Adrenal gland (tissue), 5 donors: ENCODE data around the gene ARMC9.

Source experiments
- POLR2A ChIP-seq, 2 donors: fragments of 450-650 bp; IDR thresholded peaks; one replicate each; pipeline ENCODE4 v1.6.1; 2017; ENCODE audit warnings: antibody characterized with exemption in 2 of 2, mild to moderate bottlenecking in 2 of 2, moderate library complexity in 1 of 2
- TF ChIP-seq, protein P1 (sequence below), 6 experiments: fragments of 450-650 bp in 4 of 6; fragments of 200-600 bp in 2 of 6; sonication (generic) in 1 of 6; IDR thresholded peaks; 1 replicate in 5 of 6; 2 replicates in 1 of 6; pipeline versions ENCODE4 v1.5.1 to v1.8.0; 2016 to 2021; ENCODE audit warnings: antibody characterized with exemption in 6 of 6, mild to moderate bottlenecking in 2 of 6, moderate library complexity in 1 of 6
- donor health status: DM: no; HTN: no; CAD: no.

DNA sequence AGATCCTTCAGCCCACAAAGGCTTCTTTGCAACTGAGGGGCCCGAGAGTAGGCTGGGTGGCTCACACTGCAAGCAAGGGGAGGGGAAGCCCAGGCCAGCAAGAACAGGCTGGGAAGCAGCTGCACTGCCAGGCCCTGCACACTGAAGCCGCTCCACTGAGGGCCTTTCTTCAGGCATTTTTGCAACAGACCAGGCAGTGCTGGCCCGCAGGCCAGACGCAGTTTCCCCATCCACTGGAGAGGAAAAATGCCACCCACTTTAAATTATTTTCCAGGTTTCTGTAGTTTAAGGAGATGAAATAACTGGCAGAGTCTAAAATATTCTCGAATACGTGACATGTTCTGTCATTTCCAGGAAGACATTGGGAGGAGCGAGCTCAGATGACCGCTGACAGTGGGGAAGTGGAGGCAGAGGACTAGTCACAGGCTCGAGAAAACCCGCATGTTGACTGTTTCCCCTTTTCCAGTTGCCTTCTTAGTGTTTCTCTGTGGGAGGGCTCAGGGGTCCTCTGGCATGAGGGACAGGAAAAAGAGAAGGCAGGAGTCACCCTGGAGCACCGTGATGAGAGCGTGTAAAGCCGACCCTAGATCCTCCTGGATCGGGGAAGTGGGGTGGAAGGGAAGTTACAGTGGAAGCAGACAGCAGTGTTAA, 143.8 kb downstream of the ARMC9 start:
- no peak for TF ChIP-seq POLR2A (IDR thresholded peaks at IDR 0.05)
- TF ChIP-seq, protein P1, sequence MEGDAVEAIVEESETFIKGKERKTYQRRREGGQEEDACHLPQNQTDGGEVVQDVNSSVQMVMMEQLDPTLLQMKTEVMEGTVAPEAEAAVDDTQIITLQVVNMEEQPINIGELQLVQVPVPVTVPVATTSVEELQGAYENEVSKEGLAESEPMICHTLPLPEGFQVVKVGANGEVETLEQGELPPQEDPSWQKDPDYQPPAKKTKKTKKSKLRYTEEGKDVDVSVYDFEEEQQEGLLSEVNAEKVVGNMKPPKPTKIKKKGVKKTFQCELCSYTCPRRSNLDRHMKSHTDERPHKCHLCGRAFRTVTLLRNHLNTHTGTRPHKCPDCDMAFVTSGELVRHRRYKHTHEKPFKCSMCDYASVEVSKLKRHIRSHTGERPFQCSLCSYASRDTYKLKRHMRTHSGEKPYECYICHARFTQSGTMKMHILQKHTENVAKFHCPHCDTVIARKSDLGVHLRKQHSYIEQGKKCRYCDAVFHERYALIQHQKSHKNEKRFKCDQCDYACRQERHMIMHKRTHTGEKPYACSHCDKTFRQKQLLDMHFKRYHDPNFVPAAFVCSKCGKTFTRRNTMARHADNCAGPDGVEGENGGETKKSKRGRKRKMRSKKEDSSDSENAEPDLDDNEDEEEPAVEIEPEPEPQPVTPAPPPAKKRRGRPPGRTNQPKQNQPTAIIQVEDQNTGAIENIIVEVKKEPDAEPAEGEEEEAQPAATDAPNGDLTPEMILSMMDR (IDR thresholded peaks at IDR 0.05) = no peak
